Naive thymus-derived CD4-positive, alpha-beta T cell (primary cell): ENCODE results near the gene SPP1. TPM values are rescaled to one million over a fixed set of nuclear protein-coding genes. Genes with fewer than 3 reads are reported as not detected.

Experiments
- ATAC-seq: fragments of 150-1000 bp; cut with Tn5 transposase; 2 replicates; pipeline ENCODE4 v1.10.0; 2021; ENCODE audit warnings: mild to moderate bottlenecking, moderate library complexity
- CTCF ChIA-PET: fragments of 350-600 bp; sonication (Branson Sonifier 250); formaldehyde crosslinking; loops from one replicate; lab custom pipeline; 2021; ENCODE audit warnings: antibody characterized with exemption; lab: Charles Lee
- POLR2A ChIA-PET: fragments of 350-600 bp; sonication (Branson Sonifier 250); formaldehyde crosslinking; loops from one replicate; lab custom pipeline; 2021; ENCODE audit warnings: antibody characterized with exemption, inconsistent platforms; lab: Charles Lee
- DNase-seq, 9 donors: peaks; one replicate each; pipeline versions ENCODE4 v3.0.0 to v3.0.0-alpha.2; 2020 to 2022; ENCODE audit warnings: mixed read lengths in 1 of 9
- H3K27ac ChIP-seq: one replicate; pipeline ENCODE4 v1.7.0; 2013; ENCODE audit warnings: mild to moderate bottlenecking, low read depth, low read length, moderate library complexity
- H3K27me3 ChIP-seq, 2 donors: one replicate each; pipeline ENCODE4 v1.7.0; 2013; ENCODE audit warnings: low read length in 2 of 2, mild to moderate bottlenecking in 2 of 2, moderate library complexity in 2 of 2; ENCODE audit not compliant: control insufficient read depth in 2 of 2, insufficient read depth in 2 of 2
- H3K36me3 ChIP-seq, 3 experiments: 1 replicate in 2 of 3; 2 replicates in 1 of 3; pipeline ENCODE4 v1.7.0; 2013; ENCODE audit warnings: low read length in 3 of 3, mild to moderate bottlenecking in 3 of 3, moderate library complexity in 1 of 3; ENCODE audit not compliant: insufficient read depth in 3 of 3, control insufficient read depth in 2 of 3
- H3K4me1 ChIP-seq, 2 donors: one replicate each; pipeline ENCODE4 v1.7.0; 2013; ENCODE audit warnings: low read length in 2 of 2, mild to moderate bottlenecking in 2 of 2, moderate library complexity in 1 of 2; ENCODE audit not compliant: control insufficient read depth in 2 of 2, insufficient read depth in 2 of 2
- H3K4me3 ChIP-seq: 2 replicates; pipeline ENCODE4 v1.7.0; 2013; ENCODE audit warnings: mild to moderate bottlenecking, low read length
- H3K9me3 ChIP-seq, 3 experiments: 1 replicate in 2 of 3; 2 replicates in 1 of 3; pipeline ENCODE4 v1.7.0; 2013; ENCODE audit warnings: low read length in 3 of 3; ENCODE audit not compliant: control insufficient read depth in 2 of 3
- H3K27ac Mint-ChIP-seq, 9 donors: one replicate each; pipeline ENCODE4 v1.8.0; 2020 to 2022; ENCODE audit warnings: mixed read lengths in 9 of 9, mild to moderate bottlenecking in 8 of 9, moderate library complexity in 5 of 9, inconsistent platforms in 2 of 9
- H3K27me3 Mint-ChIP-seq, 5 donors: one replicate each; pipeline ENCODE4 v1.8.0; 2021 to 2022; ENCODE audit warnings: mixed read lengths in 5 of 5, mild to moderate bottlenecking in 1 of 5
- H3K36me3 Mint-ChIP-seq, 5 donors: one replicate each; pipeline ENCODE4 v1.8.0; 2020 to 2022; ENCODE audit warnings: mixed read lengths in 5 of 5, mild to moderate bottlenecking in 3 of 5, inconsistent platforms in 1 of 5
- H3K4me1 Mint-ChIP-seq, 7 donors: one replicate each; pipeline ENCODE4 v1.8.0; 2020 to 2022; ENCODE audit warnings: mixed read lengths in 7 of 7, mild to moderate bottlenecking in 3 of 7, inconsistent platforms in 1 of 7
- H3K4me3 Mint-ChIP-seq, 10 donors: one replicate each; pipeline ENCODE4 v1.8.0; 2020 to 2022; ENCODE audit warnings: mild to moderate bottlenecking in 10 of 10, mixed read lengths in 10 of 10, moderate library complexity in 6 of 10, inconsistent platforms in 2 of 10
- H3K9me3 Mint-ChIP-seq, 11 donors: one replicate each; pipeline ENCODE4 v1.8.0; 2020 to 2022; ENCODE audit warnings: mixed read lengths in 11 of 11, mild to moderate bottlenecking in 4 of 11, inconsistent platforms in 1 of 11, moderate library complexity in 1 of 11
- intact Hi-C, 2 donors: fragments of 100-400 bp; cut with micrococcal nuclease; formaldehyde crosslinking; loops; one replicate each; pipeline ENCODE4 v1.15.1; 2023
- polyA plus RNA-seq, 2 donors: library from polyadenylated mRNA; unstranded; fragments of 300-500 nt; fragmentation: Illumina TruSeq; gene quantifications; one replicate each; pipeline ENCODE4 v1.2.3, GENCODE V29; 2021
- total RNA-seq, 6 experiments: library from RNA in 5 of 6; stranded (reverse) in 5 of 6; gene quantifications; 1 replicate in 5 of 6; 2 replicates in 1 of 6; pipeline ENCODE4 v1.2.3 and lab custom pipeline; 2021 to 2026

The SPP1 gene
- total and polyA plus RNA-seq, 7 experiments from 2014 or later, result 1.6 to 28.5 (median 21.6) TPM; not detected in 4

GRCh38 chr4:87982036-87982435 lies 6.5 kb downstream of the SPP1 start:
- no peak overlapping the region for H3K27ac Mint-ChIP-seq
- CTCF ChIA-PET, result no interaction called here
- Histone ChIP-seq H3K27me3 (no peaks in the 10 kb centered on the region), H3K4me1 (no peaks in the 10 kb centered on the region), H3K9me3 (no peaks in the 10 kb centered on the region), H3K36me3 (no peaks in the 10 kb centered on the region), H3K4me3 (no peak overlapping the region), H3K27ac (no peak overlapping the region)
- DNase-seq (no peak), ATAC-seq (no peak)
- no peaks in the 10 kb centered on the region for H3K36me3 Mint-ChIP-seq
- no peaks in the 10 kb centered on the region for H3K9me3 Mint-ChIP-seq
- H3K4me3 Mint-ChIP-seq, result no peak overlapping the region
- H3K27me3 Mint-ChIP-seq, result peaks cover 16 to 48% (median 37%) of the 10 kb centered on the region in 5 donors
- H3K4me1 Mint-ChIP-seq, result no peaks in the 10 kb centered on the region
- POLR2A ChIA-PET, result no interaction called here
- intact Hi-C loops, result no loop called here

- no peak overlapping the region for H3K27ac Mint-ChIP-seq
- DNase-seq (no peak), ATAC-seq (no peak)
- Histone ChIP-seq H3K9me3 (no peaks in the 10 kb centered on the region), H3K4me1 (no peaks in the 10 kb centered on the region), H3K27me3 (no peaks in the 10 kb centered on the region), H3K36me3 (no peaks in the 10 kb centered on the region), H3K4me3 (no peak overlapping the region), H3K27ac (no peak overlapping the region)
- intact Hi-C loops, result no loop called here
- H3K27me3 Mint-ChIP-seq, result peaks cover 18 to 46% (median 35%) of the 10 kb centered on the region in 5 donors
- POLR2A ChIA-PET, result no interaction called here
- CTCF ChIA-PET, result no interaction called here
- no peaks in the 10 kb centered on the region for H3K36me3 Mint-ChIP-seq
- no peaks in the 10 kb centered on the region for H3K9me3 Mint-ChIP-seq
- no peaks in the 10 kb centered on the region for H3K4me1 Mint-ChIP-seq
- no peak overlapping the region for H3K4me3 Mint-ChIP-seq
Observed at GRCh38 chr4:87982446-87983010, 7.0 kb downstream of the SPP1 start.

GRCh38 chr4:87983996-87984395 lies 8.5 kb downstream of the SPP1 start:
- ATAC-seq, result no peak
- Histone ChIP-seq H3K4me3 (no peak overlapping the region), H3K4me1 (no peaks in the 10 kb centered on the region), H3K27ac (no peak overlapping the region), H3K36me3 (no peaks in the 10 kb centered on the region), H3K27me3 (no peaks in the 10 kb centered on the region), H3K9me3 (no peaks in the 10 kb centered on the region)
- Mint-ChIP-seq H3K4me3 (no peak overlapping the region), H3K36me3 (no peaks in the 10 kb centered on the region), H3K27ac (no peak overlapping the region), H3K9me3 (no peaks in the 10 kb centered on the region), H3K27me3 (peaks cover 15 to 48% (median 29%) of the 10 kb centered on the region in 5 donors), H3K4me1 (no peaks in the 10 kb centered on the region)
- intact Hi-C loops, result no loop called here
- CTCF ChIA-PET, result no interaction called here
- DNase-seq, result no peak
- POLR2A ChIA-PET, result no interaction called here

GRCh38 chr4:87985097-87985886 lies 9.8 kb downstream of the SPP1 start:
- no peaks in the 10 kb centered on the region for H3K4me1 ChIP-seq
- Mint-ChIP-seq H3K27ac (no peak overlapping the region), H3K27me3 (peaks cover 15 to 40% (median 24%) of the 10 kb centered on the region in 5 donors), H3K4me3 (no peak overlapping the region), H3K36me3 (no peaks in the 10 kb centered on the region), H3K9me3 (no peaks in the 10 kb centered on the region), H3K4me1 (peaks cover 0 to 7% (median 0%) of the 10 kb centered on the region in 7 donors)
- peak; percentile 86 for ATAC-seq
- intact Hi-C loops, result no loop called here
- H3K9me3 ChIP-seq, result no peaks in the 10 kb centered on the region
- no peak overlapping the region for H3K27ac ChIP-seq
- ChIA-PET POLR2A (no interaction called here), CTCF (no interaction called here)
- H3K36me3 ChIP-seq, result no peaks in the 10 kb centered on the region
- H3K4me3 ChIP-seq, result no peak overlapping the region
- no peaks in the 10 kb centered on the region for H3K27me3 ChIP-seq
- peak in 1 of 9 donors; percentile 17 for DNase-seq

- Mint-ChIP-seq H3K36me3 (no peaks in the 10 kb centered on the region), H3K4me1 (peaks cover 0 to 10% (median 0%) of the 10 kb centered on the region in 7 donors), H3K27ac (no peak overlapping the region), H3K27me3 (peaks cover 15 to 40% (median 24%) of the 10 kb centered on the region in 5 donors), H3K9me3 (no peaks in the 10 kb centered on the region), H3K4me3 (no peak overlapping the region)
- ChIA-PET CTCF (no interaction called here), POLR2A (no interaction called here)
- no peaks in the 10 kb centered on the region for H3K36me3 ChIP-seq
- ATAC-seq (no peak), DNase-seq (no peak)
- no peak overlapping the region for H3K27ac ChIP-seq
- intact Hi-C loops, result no loop called here
- H3K9me3 ChIP-seq, result no peaks in the 10 kb centered on the region
- H3K4me3 ChIP-seq, result no peak overlapping the region
- no peaks in the 10 kb centered on the region for H3K27me3 ChIP-seq
- no peaks in the 10 kb centered on the region for H3K4me1 ChIP-seq
Observed at GRCh38 chr4:87985887-87986200, 10.3 kb downstream of the SPP1 start.

- no peaks in the 10 kb centered on the region for H3K9me3 Mint-ChIP-seq
- H3K27me3 ChIP-seq, result no peaks in the 10 kb centered on the region
- H3K4me1 ChIP-seq, result no peaks in the 10 kb centered on the region
- CTCF ChIA-PET, result interaction anchor here (0.6 to 1.1 kb wide), 2 partner anchors 8 to 633 kb away, joined by 3 to 4 read pairs; no protein-coding TSS in a partner anchor
- no peaks in the 10 kb centered on the region for H3K36me3 Mint-ChIP-seq
- no peak overlapping the region for H3K4me3 Mint-ChIP-seq
- no peak overlapping the region for H3K4me3 ChIP-seq
- peaks cover 15 to 38% (median 24%) of the 10 kb centered on the region in 5 donors for H3K27me3 Mint-ChIP-seq
- peaks cover 0 to 16% (median 0%) of the 10 kb centered on the region in 7 donors for H3K4me1 Mint-ChIP-seq
- ATAC-seq (no peak), DNase-seq (no peak)
- POLR2A ChIA-PET, result no interaction called here
- no peaks in the 10 kb centered on the region for H3K9me3 ChIP-seq
- no peak overlapping the region for H3K27ac Mint-ChIP-seq
- intact Hi-C loops, result no loop called here
- H3K36me3 ChIP-seq, result no peaks in the 10 kb centered on the region
- H3K27ac ChIP-seq, result no peak overlapping the region
Observed at GRCh38 chr4:87986508-87986907, 11.0 kb downstream of the SPP1 start.
